ENCODE results near the gene CEP44. TPM values are rescaled to one million over a fixed set of nuclear protein-coding genes. Genes with fewer than 3 reads are reported as not detected.

CEP44 gene
- total RNA-seq, 1 donor from 2014 or later = 16.4 TPM

DNA sequence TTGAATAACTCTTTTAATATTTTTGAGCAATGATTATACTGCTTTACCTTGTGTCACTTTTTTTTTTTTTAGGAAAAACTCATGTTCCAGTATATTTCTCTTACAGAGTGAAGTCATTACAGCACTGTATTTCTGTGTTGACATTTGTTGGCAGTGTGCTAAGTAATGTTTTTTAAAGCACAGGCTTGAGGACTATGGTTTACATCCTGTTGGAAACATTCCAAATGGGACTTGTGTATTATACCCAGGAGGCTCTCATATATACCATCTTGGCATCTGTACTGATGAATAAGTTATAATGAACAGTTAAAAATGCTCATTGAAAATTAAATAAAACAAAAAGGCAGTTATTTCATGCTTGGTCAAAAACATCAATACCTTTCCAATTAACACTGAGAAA is 33.8 kb downstream of the CEP44 start:
- no peak for ATAC-seq
- Histone ChIP-seq H3K36me3 (peaks cover 23% of the 10 kb centered on the region), H3K27me3 (no peaks in the 10 kb centered on the region), H3K4me1 (no peaks in the 10 kb centered on the region), H3K4me3 (no peak overlapping the region), H3K9me3 (no peaks in the 10 kb centered on the region), H3K27ac (no peak overlapping the region)
- DNase-seq = no peak
- TF ChIP-seq, protein P1, sequence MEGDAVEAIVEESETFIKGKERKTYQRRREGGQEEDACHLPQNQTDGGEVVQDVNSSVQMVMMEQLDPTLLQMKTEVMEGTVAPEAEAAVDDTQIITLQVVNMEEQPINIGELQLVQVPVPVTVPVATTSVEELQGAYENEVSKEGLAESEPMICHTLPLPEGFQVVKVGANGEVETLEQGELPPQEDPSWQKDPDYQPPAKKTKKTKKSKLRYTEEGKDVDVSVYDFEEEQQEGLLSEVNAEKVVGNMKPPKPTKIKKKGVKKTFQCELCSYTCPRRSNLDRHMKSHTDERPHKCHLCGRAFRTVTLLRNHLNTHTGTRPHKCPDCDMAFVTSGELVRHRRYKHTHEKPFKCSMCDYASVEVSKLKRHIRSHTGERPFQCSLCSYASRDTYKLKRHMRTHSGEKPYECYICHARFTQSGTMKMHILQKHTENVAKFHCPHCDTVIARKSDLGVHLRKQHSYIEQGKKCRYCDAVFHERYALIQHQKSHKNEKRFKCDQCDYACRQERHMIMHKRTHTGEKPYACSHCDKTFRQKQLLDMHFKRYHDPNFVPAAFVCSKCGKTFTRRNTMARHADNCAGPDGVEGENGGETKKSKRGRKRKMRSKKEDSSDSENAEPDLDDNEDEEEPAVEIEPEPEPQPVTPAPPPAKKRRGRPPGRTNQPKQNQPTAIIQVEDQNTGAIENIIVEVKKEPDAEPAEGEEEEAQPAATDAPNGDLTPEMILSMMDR (IDR thresholded peaks at IDR 0.05) = no peak
- intact Hi-C loops (cut with DNase I) = no loop called here

DNA sequence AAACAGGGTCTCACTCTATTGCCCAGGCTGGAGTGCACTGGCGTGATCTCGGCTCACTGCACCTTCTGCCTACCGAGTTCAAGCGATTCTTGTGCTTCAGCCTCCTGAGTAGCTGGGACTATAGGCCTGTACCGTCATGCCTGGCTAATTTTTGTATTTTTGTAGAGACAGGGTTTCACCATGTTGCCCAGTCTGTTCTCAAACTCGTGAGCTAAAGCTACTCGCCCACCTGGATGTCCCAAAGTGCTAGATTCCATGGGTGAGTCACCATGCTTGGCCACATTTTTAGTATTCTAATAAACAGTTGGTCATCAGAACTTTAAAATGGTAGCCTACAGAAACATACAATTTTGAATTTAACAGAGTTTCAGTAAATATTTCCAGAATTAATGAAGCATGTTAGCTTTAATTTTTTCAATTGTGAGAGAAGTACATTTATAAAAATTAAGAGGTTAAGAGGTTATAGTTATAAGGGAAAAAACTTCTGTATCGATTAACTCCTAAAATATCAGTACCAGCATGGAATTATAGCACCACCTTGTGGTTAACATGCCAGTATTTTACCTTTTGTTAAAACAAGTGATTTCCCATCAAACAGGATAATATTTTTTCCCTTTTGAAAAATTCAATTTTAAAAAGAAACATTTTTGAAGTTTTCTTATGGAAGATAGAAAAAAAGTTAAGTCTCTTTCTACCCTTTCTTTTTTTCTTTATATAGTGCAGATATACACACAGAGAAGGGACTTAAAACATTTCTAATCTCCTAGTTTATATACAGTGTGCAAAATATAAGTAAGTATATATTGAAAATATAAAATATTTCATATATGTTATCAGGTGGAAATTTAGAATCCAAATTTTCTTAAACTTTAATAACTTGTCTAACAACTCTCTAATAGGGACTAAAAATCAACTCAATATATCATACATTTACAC is 35.4 kb downstream of the CEP44 start:
- no peak overlapping the region for H3K27ac ChIP-seq
- H3K27me3 ChIP-seq = no peaks in the 10 kb centered on the region
- H3K36me3 ChIP-seq = peaks cover 19% of the 10 kb centered on the region
- TF ChIP-seq, protein P1 (IDR thresholded peaks at IDR 0.05) = peak; percentile 67
- DNase-seq (no peak), ATAC-seq (no peak)
- no peaks in the 10 kb centered on the region for H3K4me1 ChIP-seq
- intact Hi-C loops (cut with DNase I) = no loop called here
- no peaks in the 10 kb centered on the region for H3K9me3 ChIP-seq
- H3K4me3 ChIP-seq = no peak overlapping the region

DNA sequence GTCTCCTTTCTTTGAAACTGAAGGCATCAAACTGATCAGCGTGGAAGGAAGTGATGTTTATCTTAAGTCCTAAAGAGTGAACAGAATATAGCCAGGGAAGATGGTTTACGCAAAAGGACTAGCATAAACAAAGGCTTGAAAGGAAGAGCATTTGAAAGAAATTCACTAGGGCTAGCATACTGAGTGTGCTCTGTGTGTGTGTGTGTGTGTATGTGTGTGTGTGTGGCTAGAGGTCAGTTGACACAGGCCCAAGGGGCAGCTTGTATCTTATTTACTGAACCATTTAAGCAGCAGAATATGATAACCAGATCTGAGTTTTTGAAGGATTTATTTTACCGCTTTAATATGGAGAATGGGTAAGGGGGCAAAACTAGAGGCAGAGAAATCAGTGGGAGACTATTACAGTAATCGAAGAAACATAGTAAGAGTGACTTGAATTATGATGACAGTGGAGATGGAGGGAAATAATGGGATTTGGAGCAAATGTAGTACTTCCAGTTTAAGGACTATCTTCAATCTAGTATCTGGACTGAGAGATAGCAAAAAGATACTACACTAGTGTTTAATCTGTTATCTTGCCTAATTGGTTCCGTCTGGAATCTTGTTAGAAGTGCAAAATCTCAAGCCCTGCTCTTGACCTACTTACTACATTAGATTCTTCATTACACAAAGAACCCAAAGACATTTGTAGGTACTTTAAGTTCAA is 36.9 kb downstream of the CEP44 start:
- no peak overlapping the region for H3K4me3 ChIP-seq
- H3K4me1 ChIP-seq = no peaks in the 10 kb centered on the region
- peaks cover 19% of the 10 kb centered on the region for H3K36me3 ChIP-seq
- H3K27me3 ChIP-seq = no peaks in the 10 kb centered on the region
- peak; percentile 66 for ATAC-seq
- H3K9me3 ChIP-seq = no peaks in the 10 kb centered on the region
- DNase-seq = no peak
- no peak overlapping the region for H3K27ac ChIP-seq
- intact Hi-C loops (cut with DNase I) = no loop called here
- TF ChIP-seq, protein P1 (IDR thresholded peaks at IDR 0.05) = no peak

DNA sequence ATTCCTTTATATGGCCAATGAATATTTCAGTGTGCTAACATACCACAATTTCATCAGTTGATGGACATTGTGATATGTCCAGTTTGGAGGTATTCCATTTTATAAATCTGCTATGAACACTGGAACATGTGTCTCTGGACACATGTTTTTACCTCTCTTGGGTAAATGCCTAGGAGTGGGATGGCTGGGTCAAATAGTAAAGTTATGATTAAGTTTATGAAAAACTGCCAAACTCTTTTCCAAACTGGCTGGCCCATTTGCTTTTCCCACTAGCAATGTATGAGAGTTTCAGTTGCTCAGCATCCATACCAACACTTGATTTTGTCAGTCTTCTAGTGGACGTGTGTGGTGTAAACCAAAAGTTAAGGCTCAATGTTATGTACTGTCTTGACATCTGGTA is 40.5 kb downstream of the CEP44 start:
- intact Hi-C loops (cut with DNase I) = no loop called here
- no peaks in the 10 kb centered on the region for H3K9me3 ChIP-seq
- H3K27me3 ChIP-seq = no peaks in the 10 kb centered on the region

DNA sequence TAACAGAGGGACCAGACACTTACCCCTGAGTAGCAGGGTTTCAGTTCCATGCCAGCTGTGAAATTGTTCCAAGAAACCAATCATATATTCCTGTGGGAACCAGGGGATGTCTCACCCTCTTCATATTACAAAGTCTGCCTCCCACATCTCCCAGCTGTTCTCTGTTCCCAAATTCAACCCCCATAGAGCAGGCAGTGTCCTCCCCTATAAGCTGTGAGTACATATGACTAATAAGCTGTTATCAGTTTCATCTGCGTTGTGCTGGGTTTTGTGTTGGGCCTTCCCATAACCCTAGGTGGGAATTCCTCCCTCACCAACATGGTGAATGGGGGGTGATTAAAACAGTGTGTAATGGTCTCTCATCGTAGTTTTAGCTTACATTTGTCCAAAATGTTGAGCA is 41.0 kb downstream of the CEP44 start:
- Histone ChIP-seq H3K27me3 (no peaks in the 10 kb centered on the region), H3K9me3 (no peaks in the 10 kb centered on the region), H3K27ac (no peak overlapping the region), H3K4me3 (no peak overlapping the region), H3K36me3 (peaks cover 4% of the 10 kb centered on the region), H3K4me1 (no peaks in the 10 kb centered on the region)
- intact Hi-C loops (cut with DNase I) = no loop called here
- DNase-seq (no peak), ATAC-seq (no peak)
- TF ChIP-seq, protein P1 (IDR thresholded peaks at IDR 0.05) = no peak

More for the DNA sequence above, 40.5 kb downstream of the CEP44 start:
- Histone ChIP-seq H3K4me1 (no peaks in the 10 kb centered on the region), H3K4me3 (no peak overlapping the region), H3K27ac (no peak overlapping the region), H3K36me3 (peaks cover 6% of the 10 kb centered on the region)
- ATAC-seq = no peak
- TF ChIP-seq, protein P1 (IDR thresholded peaks at IDR 0.05) = no peak
- no peak for DNase-seq

Measured in upper lobe of right lung (tissue), 1 donor.